T-cell (primary cell): ENCODE data around the gene ELOF1. TPM values are rescaled to one million over a fixed set of nuclear protein-coding genes. Genes with fewer than 3 reads are reported as not detected.
"Not testable (repeated sequence)": the region's sequence is repeated elsewhere in the genome, so short reads cannot be mapped to it uniquely, and the experiment has no call there.

Experiments
- ATAC-seq, 4 experiments: fragments of 200-7000 bp in 3 of 4; fragments of 150-1000 bp in 1 of 4; cut with Tn5 transposase; replicated peaks in 1 of 4; 1 replicate in 3 of 4; 2 replicates in 1 of 4; pipeline ENCODE4 v1.10.0; 2021; ENCODE audit warnings: moderate library complexity in 3 of 4, mild to moderate bottlenecking in 2 of 4, moderate number of reproducible peaks in 1 of 4
- CTCF ChIA-PET, 2 donors: fragments of 300-600 bp; sonication (Branson Sonifier 250); formaldehyde crosslinking; loops; one replicate each; lab custom pipeline; 2022; ENCODE audit warnings: antibody characterized with exemption in 2 of 2; lab: Charles Lee
- POLR2A ChIA-PET, 2 donors: fragments of 300-600 bp; sonication (Branson Sonifier 250); formaldehyde crosslinking; loops; one replicate each; lab custom pipeline; 2022; ENCODE audit warnings: antibody characterized with exemption in 2 of 2; lab: Charles Lee
- DNase-seq, 35 experiments: peaks; one replicate each; pipeline versions ENCODE4 v3.0.0 to v3.0.0-alpha.2; 2013 to 2023
- H3K27ac ChIP-seq: one replicate; pipeline ENCODE4 v1.5.1; 2013; ENCODE audit warnings: low read length
- H3K27me3 ChIP-seq, 2 experiments: replicated peaks in 1 of 2; 1 replicate in 1 of 2; 2 replicates in 1 of 2; pipeline versions ENCODE4 v1.6.1 to v1.7.0; 2013; ENCODE audit warnings: low read length in 1 of 2, mixed read lengths in 1 of 2; ENCODE audit not compliant: control insufficient read depth in 2 of 2, insufficient read depth in 2 of 2; ENCODE audit errors: extremely low read depth in 1 of 2
- H3K36me3 ChIP-seq, 2 donors: 1 replicate in 1 of 2; 2 replicates in 1 of 2; pipeline versions ENCODE4 v1.6.1 to v1.7.0; 2013; ENCODE audit warnings: low read length in 1 of 2; ENCODE audit not compliant: control insufficient read depth in 2 of 2, insufficient read depth in 1 of 2; ENCODE audit errors: extremely low read depth in 1 of 2
- H3K4me1 ChIP-seq, 2 experiments: 1 replicate in 1 of 2; 2 replicates in 1 of 2; pipeline versions ENCODE4 v1.6.1 to v1.7.0; 2013; ENCODE audit warnings: low read length in 2 of 2, mixed read lengths in 1 of 2; ENCODE audit not compliant: insufficient read depth in 2 of 2, control insufficient read depth in 1 of 2; ENCODE audit errors: extremely low read depth in 1 of 2
- H3K4me3 ChIP-seq, 2 donors: 1 replicate in 1 of 2; 2 replicates in 1 of 2; pipeline versions ENCODE4 v1.5.1 to v1.7.0; 2013; ENCODE audit warnings: mild to moderate bottlenecking in 2 of 2, low read length in 1 of 2, moderate library complexity in 1 of 2; ENCODE audit not compliant: control insufficient read depth in 1 of 2; ENCODE audit errors: extremely low read depth in 1 of 2
- H3K9me3 ChIP-seq: 2 replicates; pipeline ENCODE4 v1.7.0; 2013
- H3K27ac Mint-ChIP-seq, 2 donors: one replicate each; pipeline ENCODE4 v1.8.0; 2020 to 2021; ENCODE audit warnings: mild to moderate bottlenecking in 2 of 2, mixed read lengths in 2 of 2
- H3K27me3 Mint-ChIP-seq, 2 donors: one replicate each; pipeline ENCODE4 v1.8.0; 2021 to 2022; ENCODE audit warnings: mixed read lengths in 2 of 2
- H3K36me3 Mint-ChIP-seq: one replicate; pipeline ENCODE4 v1.8.0; 2021; ENCODE audit warnings: mixed read lengths
- H3K4me1 Mint-ChIP-seq, 3 donors: one replicate each; pipeline ENCODE4 v1.8.0; 2020 to 2022; ENCODE audit warnings: mixed read lengths in 3 of 3, mild to moderate bottlenecking in 1 of 3
- H3K4me3 Mint-ChIP-seq, 3 donors: one replicate each; pipeline ENCODE4 v1.8.0; 2020 to 2022; ENCODE audit warnings: mild to moderate bottlenecking in 3 of 3, mixed read lengths in 3 of 3, moderate library complexity in 3 of 3
- H3K9me3 Mint-ChIP-seq, 3 donors: one replicate each; pipeline ENCODE4 v1.8.0; 2020 to 2022; ENCODE audit warnings: mixed read lengths in 3 of 3
- WGBS: methylation state at CpG from one replicate; pipeline ENCODE4 v1.1.5; 2013; ENCODE audit warnings: missing lambda C conversion rate; ENCODE audit not compliant: insufficient coverage; 5-methylcytosine and 5-hydroxymethylcytosine counted together
- total RNA-seq, 35 experiments: library from RNA in 6 of 35; stranded (reverse) in 6 of 35; fragments of 120-200 nt in 1 of 35; gene quantifications; one replicate each; pipeline versions ENCODE4 v1.2.1 to v1.2.4 and lab custom pipeline; 2013 to 2026

ELOF1 gene
- total RNA-seq, 5 donors from 2014 or later (not counting 1 experiment from before 2014, with no cell fraction given): 38.3 to 48.2 (median 46.6) TPM

- ChIA-PET POLR2A (interaction anchor here (0.6 to 0.7 kb wide), 3 partner anchors 12 to 18 kb away, joined by 3 to 4 read pairs (median 4); no protein-coding TSS in a partner anchor), CTCF (interaction anchor here (0.6 to 0.7 kb wide), 2 partner anchors 14 to 951 kb away, joined by 3 to 4 read pairs; no protein-coding TSS in a partner anchor)
- no peaks in the 10 kb centered on the region for H3K9me3 ChIP-seq
- ATAC-seq: no peak
- WGBS: 95% methylated on average over 15 of the region's 15 CpGs
- H3K27me3 Mint-ChIP-seq: no peaks in the 10 kb centered on the region
- H3K27ac Mint-ChIP-seq: peak overlapping the region in 1 of 2 donors; percentile 44
- no peaks in the 10 kb centered on the region for H3K27me3 ChIP-seq
- peak overlapping the region in 2 of 3 donors; percentile 7 to 14 for H3K4me3 Mint-ChIP-seq
- peaks cover 20 to 36% of the 10 kb centered on the region in 2 experiments for H3K4me1 ChIP-seq
- H3K36me3 ChIP-seq: peaks cover 9 to 16% of the 10 kb centered on the region in 2 donors
- no peak overlapping the region for H3K4me3 ChIP-seq
- no peaks in the 10 kb centered on the region for H3K9me3 Mint-ChIP-seq
- peaks cover 12 to 20% (median 17%) of the 10 kb centered on the region in 3 donors for H3K4me1 Mint-ChIP-seq
- DNase-seq: no peak
- H3K27ac ChIP-seq: no peak overlapping the region
- H3K36me3 Mint-ChIP-seq: peaks cover 6% of the 10 kb centered on the region
Measured at GRCh38 chr19:11576227-11576626, 17.2 kb upstream of the ELOF1 start.

GRCh38 chr19:11574689-11575088 is 15.7 kb upstream of the ELOF1 start:
- Histone ChIP-seq H3K9me3 (no peaks in the 10 kb centered on the region), H3K4me1 (peaks cover 5 to 23% of the 10 kb centered on the region in 2 experiments), H3K27me3 (no peaks in the 10 kb centered on the region), H3K36me3 (peaks cover 9 to 16% of the 10 kb centered on the region in 2 donors), H3K27ac (no peak overlapping the region), H3K4me3 (no peak overlapping the region)
- DNase-seq: no peak
- ChIA-PET CTCF (no interaction called here), POLR2A (no interaction called here)
- H3K36me3 Mint-ChIP-seq: peaks cover 6% of the 10 kb centered on the region
- ATAC-seq: no peak
- WGBS: 68% methylated on average over 8 of the region's 9 CpGs
- no peak overlapping the region for H3K27ac Mint-ChIP-seq
- H3K9me3 Mint-ChIP-seq: no peaks in the 10 kb centered on the region
- H3K4me3 Mint-ChIP-seq: no peak overlapping the region
- peaks cover 5 to 12% (median 8%) of the 10 kb centered on the region in 3 donors for H3K4me1 Mint-ChIP-seq
- no peaks in the 10 kb centered on the region for H3K27me3 Mint-ChIP-seq

GRCh38 chr19:11573763-11574162 is 14.7 kb upstream of the ELOF1 start:
- Histone ChIP-seq H3K4me1 (peaks cover 5 to 15% of the 10 kb centered on the region in 2 experiments), H3K36me3 (peaks cover 9 to 16% of the 10 kb centered on the region in 2 donors)
- POLR2A ChIA-PET, H3K4me3 Mint-ChIP-seq, H3K9me3 Mint-ChIP-seq, DNase-seq, H3K36me3 Mint-ChIP-seq, H3K9me3 ChIP-seq, CTCF ChIA-PET, H3K4me1 Mint-ChIP-seq, H3K27me3 Mint-ChIP-seq, H3K4me3 ChIP-seq, H3K27me3 ChIP-seq, H3K27ac ChIP-seq, ATAC-seq, H3K27ac Mint-ChIP-seq: not testable (repeated sequence)
- WGBS: 70% methylated on average over 2 of the region's 4 CpGs

GRCh38 chr19:11573354-11573753 is 14.3 kb upstream of the ELOF1 start:
- H3K9me3 Mint-ChIP-seq, ATAC-seq, H3K4me3 ChIP-seq, H3K27ac ChIP-seq, H3K4me3 Mint-ChIP-seq, DNase-seq, H3K27me3 Mint-ChIP-seq, H3K27ac Mint-ChIP-seq, H3K4me1 Mint-ChIP-seq, H3K27me3 ChIP-seq, POLR2A ChIA-PET, H3K36me3 Mint-ChIP-seq, H3K9me3 ChIP-seq: not testable (repeated sequence)
- H3K36me3 ChIP-seq: peaks cover 9 to 16% of the 10 kb centered on the region in 2 donors
- CTCF ChIA-PET: interaction anchor here in 1 of 2 donors (0.7 kb wide), 1 partner anchor 115 kb away, joined by 3 read pairs; no protein-coding TSS in a partner anchor
- 83% methylated on average over 1 of the region's 6 CpGs for WGBS
- H3K4me1 ChIP-seq: peaks cover 5 to 11% of the 10 kb centered on the region in 2 experiments

- Mint-ChIP-seq H3K9me3 (no peaks in the 10 kb centered on the region), H3K27ac (no peak overlapping the region), H3K4me1 (peaks cover 0 to 5% (median 0%) of the 10 kb centered on the region in 3 donors), H3K27me3 (no peaks in the 10 kb centered on the region), H3K4me3 (no peak overlapping the region), H3K36me3 (peaks cover 3% of the 10 kb centered on the region)
- Histone ChIP-seq H3K36me3 (peaks cover 3 to 10% of the 10 kb centered on the region in 2 donors), H3K9me3 (no peaks in the 10 kb centered on the region), H3K4me1 (peaks cover 0 to 2% of the 10 kb centered on the region in 2 experiments), H3K4me3 (no peak overlapping the region), H3K27ac (no peak overlapping the region), H3K27me3 (no peaks in the 10 kb centered on the region)
- ChIA-PET POLR2A (no interaction called here), CTCF (no interaction called here)
- WGBS: 80% methylated on average over 2 of the region's 5 CpGs
- DNase-seq (no peak), ATAC-seq (no peak)
Measured at GRCh38 chr19:11570039-11570462, 11.0 kb upstream of the ELOF1 start.

DNA sequence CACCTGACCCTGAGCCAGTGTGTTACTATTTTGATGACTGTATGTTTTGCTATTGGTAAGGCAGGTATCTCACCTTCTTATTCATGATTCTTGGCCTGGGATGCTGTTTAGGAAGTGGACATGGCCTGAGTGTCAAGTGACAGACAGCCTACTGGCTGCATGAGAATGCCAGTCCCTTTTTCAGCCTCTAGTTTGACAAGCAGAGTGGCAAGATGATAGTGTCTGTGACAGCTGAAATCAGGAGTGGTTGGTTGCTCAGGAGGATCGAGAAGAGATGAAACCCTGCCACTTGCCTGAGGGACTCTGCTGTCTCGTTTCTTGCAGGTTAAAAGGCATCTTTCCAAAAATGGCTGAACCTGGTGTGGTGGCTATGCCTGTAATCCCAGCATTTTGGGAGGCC is 7.1 kb upstream of the ELOF1 start:
- CTCF ChIA-PET: interaction anchor here in 1 of 2 donors (0.6 kb wide), 1 partner anchor 134 kb away, joined by 4 read pairs; no protein-coding TSS in a partner anchor
- Mint-ChIP-seq H3K36me3 (peaks cover 3% of the 10 kb centered on the region), H3K4me3 (no peak overlapping the region), H3K9me3 (no peaks in the 10 kb centered on the region), H3K27me3 (no peaks in the 10 kb centered on the region), H3K27ac (no peak overlapping the region), H3K4me1 (peaks cover 0 to 8% (median 2%) of the 10 kb centered on the region in 3 donors)
- peaks cover 0 to 5% of the 10 kb centered on the region in 2 donors for H3K36me3 ChIP-seq
- H3K27ac ChIP-seq: no peak overlapping the region
- POLR2A ChIA-PET: no interaction called here
- WGBS: 78% methylated on average over 2 of the region's 2 CpGs
- no peak for ATAC-seq
- H3K27me3 ChIP-seq: no peaks in the 10 kb centered on the region
- DNase-seq: no peak
- no peak overlapping the region for H3K4me3 ChIP-seq
- peaks cover 0 to 2% of the 10 kb centered on the region in 2 experiments for H3K4me1 ChIP-seq
- no peaks in the 10 kb centered on the region for H3K9me3 ChIP-seq
